UCSD-AML1 (cell line): ENCODE measurements around the gene A3GALT2.
"Not testable (repeated sequence)": the region's sequence is repeated elsewhere in the genome, so short reads cannot be mapped to it uniquely, and the experiment has no call there.

ENCODE experiments used
- DNase-seq: peaks from one replicate; lab custom pipeline; 2025; ENCODE audit not compliant: unreplicated experiment; lab: John Stamatoyannopoulos, UW

The A3GALT2 gene

DNA sequence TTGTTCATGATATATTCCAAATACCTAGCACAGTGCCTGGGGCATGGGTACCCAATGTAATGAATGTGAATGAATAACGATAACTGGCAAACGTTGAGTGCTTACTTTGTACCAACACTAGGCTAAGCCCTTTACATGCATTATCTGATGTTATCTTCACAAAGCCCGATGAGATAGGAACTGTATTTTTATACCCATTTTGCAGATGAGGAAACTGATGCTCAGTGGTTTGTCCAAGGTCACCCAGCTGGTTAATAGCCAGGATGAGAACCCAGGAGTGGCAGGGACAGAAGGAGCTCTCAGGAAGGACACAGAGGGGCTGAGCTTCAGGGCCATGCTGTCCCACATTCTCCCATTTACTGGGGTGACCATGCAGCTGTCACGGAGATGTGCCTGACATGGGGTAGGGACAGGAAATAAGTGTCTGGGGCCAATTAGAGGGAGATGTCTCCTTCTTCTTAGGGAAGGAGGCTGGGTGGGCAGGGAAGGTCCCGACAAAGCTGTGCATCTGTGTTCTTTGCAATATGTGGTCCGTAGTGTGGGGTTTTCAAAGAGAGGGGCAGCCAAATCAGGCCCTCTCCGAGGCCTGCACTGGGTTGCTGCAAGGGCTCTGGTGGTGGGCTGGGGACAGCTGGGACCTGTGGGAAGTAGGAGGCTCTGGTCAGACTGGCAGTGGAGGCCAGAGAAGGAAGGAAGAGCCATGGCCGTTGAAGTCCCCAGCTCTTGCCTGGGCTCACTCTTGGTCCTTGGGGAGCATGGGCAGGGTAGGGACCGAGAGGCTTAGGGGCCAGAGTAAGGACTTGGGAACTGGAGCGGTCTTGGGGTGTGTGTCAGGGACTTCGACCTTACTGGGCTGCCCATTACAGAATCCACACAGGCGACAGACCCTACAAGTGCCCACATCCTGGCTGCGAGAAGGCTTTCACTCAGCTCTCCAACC lies 26.6 kb downstream of the A3GALT2 start:
- no peak for DNase-seq

DNA sequence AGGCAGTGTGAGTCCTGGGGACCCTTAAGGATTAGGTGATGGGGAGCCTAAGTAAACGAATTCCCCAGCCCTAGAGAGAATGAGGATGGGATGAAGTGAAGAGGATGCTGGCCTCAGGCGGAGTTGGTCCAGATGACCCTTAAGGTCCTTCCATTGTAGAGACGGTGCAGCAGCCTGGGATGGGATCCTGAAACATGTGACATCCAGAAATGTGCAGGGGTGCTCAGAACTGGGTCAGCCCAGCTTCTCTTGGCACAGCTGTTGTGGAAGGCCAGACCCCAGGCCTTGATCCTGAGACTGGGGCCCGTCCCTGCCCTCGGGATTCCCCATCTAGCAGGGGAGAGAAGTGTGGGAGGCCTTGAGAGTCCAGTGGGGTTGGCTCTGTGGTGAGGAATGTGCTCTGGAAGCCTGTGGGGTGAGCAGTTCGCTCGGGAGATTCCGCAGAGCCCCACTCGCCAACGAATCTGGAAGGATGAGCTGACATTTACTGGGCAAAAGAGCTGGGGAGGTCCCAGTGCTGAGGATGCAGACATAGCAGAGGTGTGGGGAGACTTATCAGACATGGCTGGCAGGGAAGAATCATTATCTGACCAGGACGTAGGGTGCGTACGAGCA lies 28.1 kb downstream of the A3GALT2 start:
- DNase-seq: no peak

DNA sequence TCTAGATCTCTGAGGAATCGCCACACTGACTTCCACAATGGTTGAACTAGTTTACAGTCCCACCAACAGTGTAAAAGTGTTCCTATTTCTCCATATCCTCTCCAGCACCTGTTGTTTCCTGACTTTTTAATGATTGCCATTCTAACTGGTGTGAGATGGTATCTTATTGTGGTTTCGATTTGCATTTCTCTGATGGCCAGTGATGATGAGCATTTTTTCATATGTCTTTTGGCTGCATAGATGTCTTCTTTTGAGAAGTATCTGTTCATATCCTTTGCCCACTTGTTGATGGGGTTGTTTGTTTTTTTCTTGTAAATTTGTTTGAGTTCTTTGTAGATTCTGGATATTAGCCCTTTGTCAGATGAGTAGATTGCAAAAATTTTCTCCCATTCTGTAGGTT lies 30.3 kb downstream of the A3GALT2 start:
- DNase-seq: not testable (repeated sequence)

DNA sequence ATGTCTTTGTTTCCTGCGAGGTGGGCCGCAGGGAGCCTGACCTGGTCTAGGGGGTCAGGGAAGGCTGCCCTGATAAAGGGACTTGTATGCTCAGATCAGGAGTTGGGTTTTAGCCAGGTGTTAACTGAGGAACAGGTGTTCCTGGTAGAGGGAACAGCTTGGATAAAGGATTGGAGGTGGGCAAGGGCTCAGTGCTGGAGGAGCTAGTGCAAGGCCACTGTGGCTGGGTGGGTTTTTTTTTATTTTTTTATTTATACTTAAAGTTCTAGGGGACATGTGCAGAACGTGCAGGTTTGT lies 31.1 kb downstream of the A3GALT2 start:
- no peak for DNase-seq

DNA sequence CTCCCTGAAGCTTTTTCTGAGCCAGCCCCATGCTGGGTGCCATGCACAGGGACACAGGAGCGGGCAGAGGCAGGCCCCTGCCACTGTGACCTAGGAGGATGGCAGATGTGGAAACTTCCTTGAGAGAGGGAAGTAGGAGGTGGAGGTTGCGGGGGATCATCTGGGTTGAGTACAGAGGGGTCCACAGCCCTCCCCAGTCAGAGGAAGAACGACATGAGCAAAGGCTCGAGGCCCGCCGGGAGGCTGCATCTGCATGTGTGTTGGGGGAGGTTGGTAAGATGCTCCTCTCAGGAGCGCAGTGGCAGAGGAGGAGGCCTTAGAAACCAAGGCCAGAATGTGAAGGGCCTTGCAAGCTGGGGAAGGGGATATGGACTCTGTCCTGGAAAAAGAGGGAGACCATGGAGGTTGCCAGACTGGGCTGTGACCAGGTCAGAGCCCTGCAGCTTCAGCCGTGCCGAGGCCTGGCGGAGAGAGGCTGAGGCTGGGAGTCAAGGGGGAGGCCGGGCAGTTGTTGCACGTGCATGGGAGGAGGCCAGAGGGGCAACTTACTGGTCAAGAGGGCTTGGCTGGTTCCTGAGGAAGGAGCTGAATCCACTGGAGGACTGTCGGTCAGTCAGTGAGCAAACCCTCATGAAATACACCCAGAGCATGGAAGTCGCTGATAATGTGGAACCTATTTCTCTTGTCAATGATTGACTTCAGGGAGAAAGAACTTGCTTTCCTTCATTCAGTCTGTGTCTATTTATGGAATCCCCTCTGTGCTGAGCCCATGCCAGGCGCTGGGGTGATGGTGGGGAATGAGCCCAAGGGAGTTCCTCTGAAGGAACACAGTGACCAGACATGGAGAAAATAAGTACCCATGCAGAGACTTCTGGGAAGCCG lies 31.7 kb downstream of the A3GALT2 start:
- DNase-seq: no peak

DNA sequence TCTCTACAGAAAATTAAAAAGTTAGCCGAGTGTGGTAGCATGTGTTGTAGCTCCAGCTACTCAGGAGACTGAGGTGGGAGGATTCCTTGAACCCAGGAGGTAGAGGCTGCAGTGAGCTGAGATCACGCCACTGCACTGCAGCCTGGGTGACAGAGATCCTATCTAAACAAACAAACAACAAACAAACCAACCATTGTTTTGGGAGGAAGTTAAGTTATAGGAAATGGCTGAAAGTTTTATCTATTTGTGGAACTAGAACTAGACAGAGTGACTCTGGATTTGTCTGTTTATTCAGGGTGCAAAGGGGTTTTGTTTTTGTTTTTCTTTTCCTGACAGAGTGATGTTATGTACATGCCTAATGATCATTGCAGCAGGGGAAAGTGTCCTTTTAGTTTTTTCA lies 33.6 kb downstream of the A3GALT2 start:
- DNase-seq: no peak

DNA sequence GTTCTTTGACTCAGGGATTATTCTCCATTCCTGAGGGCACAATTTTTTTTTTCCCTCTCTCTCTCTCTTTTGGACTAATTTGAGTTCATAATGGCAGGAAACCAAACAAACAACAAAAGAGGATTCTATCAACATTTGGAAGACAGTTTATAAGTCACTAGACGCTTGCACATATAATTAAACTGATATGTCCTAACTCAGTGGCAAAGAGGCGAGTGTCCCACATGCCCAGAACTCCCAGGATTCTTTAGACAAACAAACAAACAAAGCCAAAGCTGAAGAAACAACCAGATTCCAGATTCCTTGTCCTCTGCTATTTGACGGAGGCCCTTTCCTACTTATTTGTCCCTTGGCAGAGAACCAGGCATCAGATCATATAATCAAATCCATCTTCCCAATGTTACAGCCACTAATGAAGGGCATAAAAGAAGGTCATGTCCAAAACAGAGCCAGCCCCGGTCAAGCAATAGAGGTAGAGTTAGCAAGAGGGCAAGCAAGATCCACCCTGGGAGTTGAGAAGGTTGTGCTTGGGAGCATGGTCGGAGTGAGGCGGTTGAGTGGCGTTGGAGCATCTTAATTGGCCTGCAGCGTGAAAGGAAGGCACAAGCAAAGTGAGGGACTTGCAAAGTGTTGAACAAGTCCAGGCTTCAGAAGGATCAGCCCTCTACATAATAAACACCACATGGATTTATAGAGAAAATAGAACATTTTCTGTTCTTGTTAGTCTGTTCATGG lies 34.3 kb downstream of the A3GALT2 start:
- DNase-seq: no peak

DNA sequence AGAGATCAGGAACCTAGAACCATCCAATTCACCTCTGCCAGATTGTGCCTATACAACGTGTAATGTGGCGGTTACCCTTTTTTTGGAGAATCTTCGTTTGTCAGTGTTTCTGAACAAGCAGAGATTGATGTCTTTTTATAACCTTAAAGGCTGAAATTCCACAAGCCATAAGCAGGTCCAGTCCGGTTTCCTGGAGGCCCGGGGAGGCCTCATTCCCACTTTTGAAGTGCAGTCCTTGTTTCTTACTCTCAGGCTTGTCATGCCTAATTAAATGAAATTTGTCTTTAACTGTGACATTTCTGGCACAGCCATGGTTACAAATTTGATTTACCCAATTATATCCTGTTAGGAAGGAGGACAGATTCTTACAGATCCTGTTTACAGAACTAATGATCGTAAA lies 36.8 kb downstream of the A3GALT2 start:
- DNase-seq: no peak

DNA sequence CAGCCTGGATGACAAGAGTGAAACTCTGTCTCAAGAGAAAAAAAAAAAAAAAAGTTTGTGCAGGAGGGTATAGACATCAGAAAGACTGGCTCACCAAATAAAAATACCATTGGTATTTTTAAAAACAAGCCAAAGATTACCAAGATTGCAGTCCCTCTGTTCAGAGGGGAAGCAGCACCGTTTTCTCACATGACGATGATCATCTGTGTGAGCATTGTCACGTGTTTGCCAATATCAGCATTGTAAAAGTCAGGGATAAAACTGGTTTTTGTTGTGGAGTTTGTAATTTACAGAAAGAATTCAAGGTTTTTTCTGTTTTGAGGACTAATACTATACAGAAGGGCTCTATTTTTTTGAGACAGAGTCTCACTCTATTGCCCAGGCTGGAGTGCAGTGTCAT lies 38.1 kb downstream of the A3GALT2 start:
- DNase-seq: no peak

DNA sequence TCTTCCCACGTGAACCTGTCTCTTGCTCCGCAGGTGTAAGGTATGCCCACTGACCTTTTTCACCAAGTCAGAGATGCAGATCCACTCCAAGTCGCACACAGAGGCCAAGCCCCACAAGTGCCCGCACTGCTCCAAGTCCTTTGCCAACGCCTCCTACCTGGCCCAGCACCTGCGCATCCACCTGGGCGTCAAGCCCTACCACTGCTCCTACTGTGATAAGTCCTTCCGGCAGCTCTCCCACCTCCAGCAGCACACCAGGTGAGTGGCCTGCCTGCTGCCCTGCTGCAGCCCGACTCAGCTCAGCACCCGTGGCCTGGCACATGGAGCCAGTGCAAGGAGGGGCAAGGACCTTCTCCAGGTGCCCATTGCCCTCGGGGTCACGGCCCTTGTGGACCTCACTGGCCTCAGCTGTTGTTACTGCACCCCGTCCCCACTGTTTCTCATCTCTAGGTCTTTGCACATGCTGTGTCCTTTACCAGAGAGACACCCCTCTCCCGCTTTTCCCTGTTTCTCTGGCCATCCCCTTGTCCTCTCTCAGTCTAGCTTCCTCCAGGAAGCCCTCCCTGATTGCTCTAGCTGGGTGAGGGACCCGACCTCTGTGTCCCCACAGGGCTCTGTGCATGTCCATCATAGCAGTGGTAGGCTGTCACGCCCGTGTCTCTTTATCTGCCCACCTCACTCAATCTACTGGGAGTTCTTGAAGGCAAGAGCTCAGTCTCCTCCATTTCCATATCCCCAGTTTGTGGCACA lies 39.2 kb downstream of the A3GALT2 start:
- DNase-seq: no peak

DNA sequence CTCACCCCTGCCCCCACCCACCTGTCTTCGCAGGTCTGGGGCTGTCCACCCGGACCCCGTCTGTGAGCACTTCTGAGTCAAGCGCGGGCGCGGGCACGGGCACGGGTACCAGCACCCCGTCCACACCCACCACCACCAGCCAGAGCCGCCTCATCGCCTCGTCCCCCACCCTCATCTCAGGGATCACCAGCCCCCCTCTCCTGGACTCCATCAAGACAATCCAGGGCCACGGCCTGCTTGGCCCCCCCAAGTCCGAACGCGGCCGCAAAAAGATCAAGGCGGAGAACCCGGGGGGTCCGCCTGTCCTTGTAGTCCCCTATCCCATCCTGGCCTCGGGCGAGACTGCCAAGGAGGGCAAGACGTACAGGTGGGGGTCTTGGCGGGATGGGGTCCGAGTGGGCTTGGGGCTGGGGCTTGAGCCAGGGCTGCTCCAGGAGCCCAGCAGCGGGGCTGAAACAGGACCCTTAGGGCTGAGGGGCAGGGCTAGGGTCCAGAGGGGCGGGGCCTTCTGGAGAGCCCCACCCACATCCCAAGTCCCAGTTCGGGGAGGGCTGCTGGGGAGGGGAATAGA lies 40.7 kb downstream of the A3GALT2 start:
- no peak for DNase-seq

DNA sequence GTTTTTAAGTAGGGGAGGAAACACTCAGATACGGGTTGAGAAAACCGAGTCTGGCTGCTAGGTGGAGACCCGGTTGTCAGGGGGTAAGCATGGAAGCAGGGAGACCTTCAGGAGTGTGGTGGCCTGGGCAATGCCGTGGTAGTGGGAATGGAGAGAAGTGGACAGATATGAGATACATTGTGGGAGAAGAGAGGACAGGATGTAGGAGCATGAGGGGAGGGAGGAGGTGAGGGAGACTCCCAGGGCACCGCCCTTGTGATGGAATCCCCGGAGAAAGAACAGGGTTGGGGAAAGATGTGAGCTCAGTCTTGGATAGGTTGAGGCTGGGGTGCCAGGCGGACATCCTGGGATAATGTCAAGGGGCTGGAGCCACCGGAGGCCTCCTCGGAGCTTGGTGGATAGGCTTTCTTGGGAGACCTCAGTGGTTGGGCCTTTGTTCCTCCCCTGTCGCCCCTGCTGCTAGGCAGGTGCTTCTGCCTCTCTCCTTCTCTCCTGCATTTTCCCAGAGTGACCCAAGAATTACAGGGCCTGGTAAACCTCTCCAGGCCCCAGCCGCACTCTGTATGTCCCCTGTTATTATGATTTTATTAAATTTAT lies 43.3 kb downstream of the A3GALT2 start:
- DNase-seq: no peak

DNA sequence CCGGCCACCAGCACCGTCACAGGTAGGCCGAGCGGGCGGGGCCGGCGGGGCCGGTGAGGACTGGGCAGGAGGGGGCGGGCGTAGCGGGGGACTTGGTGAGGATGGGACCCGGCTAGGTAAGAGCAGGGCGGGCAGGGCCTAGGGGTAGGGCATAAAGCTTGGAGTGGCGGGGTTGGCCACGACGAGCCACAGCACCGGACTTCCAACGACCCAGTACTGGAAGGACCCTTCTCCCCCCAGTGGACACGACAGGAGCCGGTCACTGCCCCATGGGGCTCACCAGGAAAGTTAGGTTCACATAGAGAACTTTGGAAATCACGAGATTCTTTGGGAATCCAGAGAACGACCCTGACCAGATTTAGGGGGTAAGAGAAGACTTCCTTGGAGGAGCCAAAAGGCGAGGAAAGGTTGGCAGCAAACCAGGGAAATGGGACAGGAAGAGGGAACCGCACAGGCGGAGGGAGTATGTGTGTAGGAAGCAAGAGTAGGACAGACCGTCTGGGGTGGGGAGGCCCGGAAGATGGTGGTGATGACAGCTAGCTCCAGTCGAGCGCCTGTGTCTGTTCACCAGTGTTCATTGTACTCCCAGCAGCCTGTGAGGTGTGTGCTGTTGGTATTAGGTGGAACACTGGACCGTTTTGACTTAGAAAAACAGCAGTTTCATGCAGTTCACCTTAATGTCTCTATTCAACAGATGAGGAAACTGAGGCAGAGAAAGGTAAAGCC lies 44.2 kb downstream of the A3GALT2 start:
- no peak for DNase-seq

DNA sequence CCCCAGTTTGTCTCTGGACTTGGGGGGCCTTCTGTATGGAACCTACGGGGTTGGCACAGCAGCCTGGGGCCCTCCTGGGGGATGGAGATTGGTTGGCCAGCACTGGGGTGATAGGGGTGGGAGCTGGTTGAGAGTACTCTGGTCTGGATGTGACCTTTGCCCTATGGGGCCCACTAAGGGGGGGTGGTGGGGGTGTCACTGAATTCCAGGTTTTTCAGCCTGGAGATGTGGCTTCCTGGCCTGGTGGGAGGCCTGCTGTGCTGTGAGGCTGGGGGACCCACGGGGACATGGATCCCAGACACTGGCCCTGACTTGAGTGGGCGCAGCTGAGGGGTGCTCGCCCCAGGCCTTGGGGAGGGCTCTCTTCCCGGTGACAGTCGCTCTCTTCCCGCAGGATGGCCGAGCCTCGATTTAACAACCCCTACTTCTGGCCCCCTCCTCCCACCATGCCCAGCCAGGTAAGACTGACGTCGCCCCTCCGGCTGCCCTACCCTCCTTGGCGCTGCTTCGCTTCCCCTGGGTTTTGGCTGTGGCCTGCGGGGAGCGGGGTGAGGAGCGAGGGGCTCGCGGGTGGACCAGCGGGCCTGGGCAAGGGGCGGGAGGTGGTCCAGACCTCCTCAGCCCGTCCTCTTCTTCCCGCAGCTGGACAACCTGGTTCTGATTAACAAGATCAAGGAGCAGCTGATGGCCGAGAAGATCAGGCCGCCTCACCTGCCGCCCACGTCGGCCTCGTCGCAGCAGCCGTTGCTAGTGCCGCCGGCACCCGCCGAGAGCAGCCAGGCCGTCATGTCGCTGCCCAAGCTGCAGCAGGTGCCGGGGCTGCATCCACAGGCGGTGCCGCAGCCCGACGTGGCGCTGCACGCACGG lies 45.0 kb downstream of the A3GALT2 start:
- DNase-seq: no peak

DNA sequence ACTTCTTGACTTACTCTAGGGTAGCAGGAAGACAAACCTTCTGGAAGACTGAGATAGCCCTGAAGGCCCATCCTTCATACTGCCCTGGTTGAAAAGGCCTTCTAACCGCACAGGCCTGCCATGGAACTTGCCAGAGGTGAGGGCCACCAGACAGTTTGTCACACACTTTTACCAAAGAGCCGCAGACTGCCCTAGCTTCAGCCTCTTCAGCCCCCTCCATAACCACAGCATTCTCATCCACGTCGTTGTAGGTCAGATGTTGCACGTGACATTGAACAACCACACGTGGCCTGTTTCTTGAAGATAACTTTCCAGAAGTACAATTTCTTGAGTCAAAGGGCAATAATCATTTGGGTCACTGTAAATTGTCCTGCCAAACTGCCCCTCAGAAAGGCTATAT lies 45.7 kb downstream of the A3GALT2 start:
- DNase-seq: no peak

DNA sequence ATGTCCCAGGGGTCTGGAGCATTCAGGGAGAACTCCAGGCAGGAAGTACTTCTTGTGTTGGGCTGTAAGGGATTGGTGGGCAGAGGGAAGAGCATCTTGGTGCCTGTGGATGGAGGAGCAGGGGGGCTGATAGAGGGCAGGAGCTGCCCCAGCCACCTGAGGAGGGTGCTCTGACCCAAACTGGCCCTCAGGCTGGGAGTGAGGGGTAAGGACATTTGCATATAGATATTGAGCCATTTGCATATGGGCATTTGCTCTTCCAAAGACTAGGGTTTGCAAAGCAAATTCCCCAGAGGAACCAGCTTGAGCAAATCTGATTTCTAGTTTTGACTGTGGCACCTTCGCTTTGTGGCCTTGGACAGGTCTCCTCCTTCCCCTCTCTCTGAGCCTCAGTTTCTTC lies 46.5 kb downstream of the A3GALT2 start:
- no peak for DNase-seq

DNA sequence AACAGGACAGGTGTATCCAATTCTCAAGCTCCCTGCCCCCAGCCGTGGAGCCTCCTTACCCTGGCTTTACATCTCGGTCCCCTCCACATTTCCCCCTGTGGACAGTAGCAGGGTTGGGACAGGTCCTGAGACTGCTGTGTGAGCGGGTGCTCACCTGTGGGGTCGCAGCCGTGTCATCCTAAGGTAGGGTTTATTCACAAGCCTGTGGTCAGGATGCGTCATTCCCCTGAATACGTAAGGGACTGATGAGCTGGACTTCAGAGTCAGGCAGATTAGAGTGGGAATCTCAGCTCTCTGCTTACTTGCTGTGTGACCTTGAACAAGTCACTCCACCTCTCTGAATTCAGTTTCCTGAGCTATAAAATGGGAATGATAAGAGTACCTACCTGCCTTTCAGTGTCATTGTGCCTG lies 46.9 kb downstream of the A3GALT2 start:
- no peak for DNase-seq

DNA sequence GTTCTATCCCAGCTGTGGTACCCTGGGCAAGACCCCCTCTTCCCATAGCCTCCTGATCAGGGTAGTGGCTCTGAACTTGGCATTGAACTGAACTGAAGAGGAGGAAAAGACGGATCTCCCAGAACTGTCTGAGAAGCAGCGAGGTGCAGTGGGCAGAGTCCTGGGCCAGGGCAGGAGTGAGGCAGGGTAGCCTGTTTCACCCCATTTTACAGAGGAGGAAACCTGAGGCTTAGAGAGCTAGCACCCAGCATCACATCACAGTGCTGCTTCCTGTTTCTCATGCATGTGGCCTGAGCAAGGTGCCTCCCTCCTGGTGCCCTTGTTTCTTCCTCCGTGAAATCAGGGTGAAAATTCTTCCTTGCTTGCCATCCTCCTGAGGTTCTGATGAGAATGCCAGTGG lies 47.5 kb downstream of the A3GALT2 start:
- no peak for DNase-seq
